ENCODE results near the gene NOA1. TPM values are rescaled to one million over a fixed set of nuclear protein-coding genes. Genes with fewer than 3 reads are reported as not detected.
"Not testable (repeated sequence)": the region's sequence is repeated elsewhere in the genome, so short reads cannot be mapped to it uniquely, and the experiment has no call there.

The NOA1 gene
- total and polyA plus RNA-seq, 5 donors = 7.8 to 12.5 (median 9.5) TPM

DNA sequence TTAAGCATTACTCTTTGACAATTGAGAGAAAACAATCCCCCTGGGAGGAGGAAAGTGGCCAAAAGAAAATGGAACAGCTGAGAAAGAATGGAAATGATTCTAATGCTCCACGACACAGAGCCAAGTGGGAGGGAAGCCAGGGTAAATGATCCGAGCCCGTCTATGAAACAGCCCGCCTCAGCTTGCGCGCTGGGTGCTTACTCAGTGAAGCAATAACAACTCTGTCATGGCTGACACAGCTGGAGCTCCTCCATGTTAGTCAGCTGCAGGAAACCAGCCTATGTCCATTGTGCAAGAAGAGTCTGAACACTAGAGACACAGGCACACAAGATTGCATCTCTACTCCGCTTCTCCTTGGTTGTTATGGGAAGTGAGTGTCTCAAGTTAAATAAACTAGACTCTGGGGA is 19.3 kb downstream of the NOA1 start:
- intact Hi-C loops (cut with DNase I) = no loop called here
- Histone ChIP-seq H3K4me1 (ENCODE audit: control insufficient read depth, insufficient read depth, low read length) (no peaks in the 10 kb centered on the region), H3K9me3 (ENCODE audit: control insufficient read depth, low read length) (no peaks in the 10 kb centered on the region), H3K27ac (ENCODE audit: low read length) (no peak overlapping the region), H3K27me3 (ENCODE audit: control insufficient read depth, insufficient read depth) (no peaks in the 10 kb centered on the region), H3K4me3 (ENCODE audit: low read length) (no peak overlapping the region)
- DNase-seq (peak; percentile 92 to 93 (median 93)), ATAC-seq (peak; percentile 98 to 99)
- WGBS = 24% methylated on average over 7 of the region's 7 CpGs

GRCh38 chr4:56953680-56954520 is 23.5 kb downstream of the NOA1 start:
- 90% methylated on average over 9 of the region's 9 CpGs for WGBS
- ATAC-seq (no peak), DNase-seq (no peak)
- Histone ChIP-seq H3K27me3 (ENCODE audit: control insufficient read depth, insufficient read depth) (no peaks in the 10 kb centered on the region), H3K9me3 (ENCODE audit: control insufficient read depth, low read length) (no peaks in the 10 kb centered on the region), H3K4me1 (ENCODE audit: control insufficient read depth, insufficient read depth, low read length) (no peaks in the 10 kb centered on the region), H3K4me3 (ENCODE audit: low read length) (no peak overlapping the region), H3K27ac (ENCODE audit: low read length) (no peak overlapping the region)
- intact Hi-C loops (cut with DNase I) = no loop called here

DNA sequence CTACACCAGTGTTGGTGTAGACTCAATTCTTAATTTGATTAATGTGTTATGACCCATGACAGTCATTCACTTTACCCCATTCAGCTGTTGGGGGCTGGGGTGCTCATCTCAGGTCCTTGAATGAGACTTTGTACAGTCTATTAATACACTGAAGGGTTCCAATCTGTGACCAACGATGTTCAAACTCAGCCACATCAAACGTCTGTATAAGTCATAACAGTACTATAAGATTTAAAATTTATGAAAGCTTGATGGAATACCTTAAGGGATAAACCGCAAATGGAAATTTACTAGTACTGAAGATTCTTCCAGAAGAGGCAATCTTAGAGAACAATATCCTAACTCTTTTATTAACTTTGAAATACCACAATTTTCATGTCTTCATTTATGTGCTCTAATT is 36.0 kb downstream of the NOA1 start:
- no peak overlapping the region for H3K4me3 ChIP-seq (ENCODE audit: low read length)
- DNase-seq (no peak), ATAC-seq (no peak)
- no peaks in the 10 kb centered on the region for H3K4me1 ChIP-seq (ENCODE audit: control insufficient read depth, insufficient read depth, low read length)
- intact Hi-C loops (cut with DNase I) = no loop called here
- WGBS = 71% methylated on average over 3 of the region's 3 CpGs
- H3K27ac ChIP-seq (ENCODE audit: low read length) = no peak overlapping the region
- no peaks in the 10 kb centered on the region for H3K27me3 ChIP-seq (ENCODE audit: control insufficient read depth, insufficient read depth)
- H3K9me3 ChIP-seq (ENCODE audit: control insufficient read depth, low read length) = no peaks in the 10 kb centered on the region

DNA sequence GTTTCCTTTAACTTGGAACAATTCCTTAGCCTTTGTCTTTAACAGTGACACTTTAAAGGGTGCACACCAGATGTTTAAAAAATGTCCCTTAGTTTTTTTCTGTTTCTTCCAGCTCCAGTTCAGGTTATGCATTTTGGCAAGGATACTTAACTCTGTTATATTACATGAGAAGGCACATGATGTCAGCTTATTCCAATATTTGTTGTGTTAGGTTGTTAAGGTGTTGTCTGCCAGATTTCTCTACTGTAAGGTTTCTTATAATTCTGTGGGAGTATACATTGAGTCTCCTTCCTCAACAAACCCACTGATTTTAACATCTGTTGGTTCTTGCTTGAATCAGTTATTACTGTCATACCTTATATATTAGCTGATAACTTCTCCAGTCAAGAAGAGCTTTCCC is 36.4 kb downstream of the NOA1 start:
- DNase-seq = no peak
- Histone ChIP-seq H3K4me1 (ENCODE audit: control insufficient read depth, insufficient read depth, low read length) (no peaks in the 10 kb centered on the region), H3K9me3 (ENCODE audit: control insufficient read depth, low read length) (no peaks in the 10 kb centered on the region), H3K27me3 (ENCODE audit: control insufficient read depth, insufficient read depth) (no peaks in the 10 kb centered on the region), H3K27ac (ENCODE audit: low read length) (no peak overlapping the region), H3K4me3 (ENCODE audit: low read length) (no peak overlapping the region)
- intact Hi-C loops (cut with DNase I) = no loop called here
- ATAC-seq = no peak

DNA sequence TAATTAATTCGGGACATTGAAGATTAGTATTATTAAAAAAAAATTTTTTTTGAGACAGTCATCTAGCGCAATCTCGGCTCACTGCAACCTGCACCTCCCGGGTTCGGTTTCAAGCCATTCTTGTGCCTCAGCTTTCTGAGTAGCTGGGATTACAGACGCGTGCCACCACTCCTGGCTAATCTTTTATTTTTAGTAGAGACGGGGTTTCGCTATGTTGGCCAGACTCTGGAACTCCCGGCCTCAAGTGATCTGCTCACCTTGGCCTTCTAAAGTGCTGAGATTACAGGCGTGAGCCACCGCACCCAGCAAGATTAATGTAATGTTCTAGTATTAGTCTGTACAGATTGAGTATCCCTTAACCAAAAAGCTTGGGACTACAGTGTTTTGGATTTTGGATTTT is 37.0 kb downstream of the NOA1 start:
- intact Hi-C loops (cut with DNase I) = no loop called here
- no peaks in the 10 kb centered on the region for H3K27me3 ChIP-seq (ENCODE audit: control insufficient read depth, insufficient read depth)
- H3K4me3 ChIP-seq (ENCODE audit: low read length) = no peak overlapping the region
- H3K4me1 ChIP-seq (ENCODE audit: control insufficient read depth, insufficient read depth, low read length) = no peaks in the 10 kb centered on the region
- H3K9me3 ChIP-seq (ENCODE audit: control insufficient read depth, low read length) = no peaks in the 10 kb centered on the region
- H3K27ac ChIP-seq (ENCODE audit: low read length) = no peak overlapping the region
- 78% methylated on average over 12 of the region's 12 CpGs for WGBS
- DNase-seq (no peak), ATAC-seq (no peak)

GRCh38 chr4:56939826-56940225 is 37.6 kb downstream of the NOA1 start:
- WGBS = 98% methylated on average over 14 of the region's 14 CpGs
- intact Hi-C loops (cut with DNase I); DNase-seq; H3K9me3 ChIP-seq (ENCODE audit: control insufficient read depth, low read length); H3K27ac ChIP-seq (ENCODE audit: low read length); H3K4me1 ChIP-seq (ENCODE audit: control insufficient read depth, insufficient read depth, low read length); H3K4me3 ChIP-seq (ENCODE audit: low read length); H3K27me3 ChIP-seq (ENCODE audit: control insufficient read depth, insufficient read depth); ATAC-seq: not testable (repeated sequence)

DNA sequence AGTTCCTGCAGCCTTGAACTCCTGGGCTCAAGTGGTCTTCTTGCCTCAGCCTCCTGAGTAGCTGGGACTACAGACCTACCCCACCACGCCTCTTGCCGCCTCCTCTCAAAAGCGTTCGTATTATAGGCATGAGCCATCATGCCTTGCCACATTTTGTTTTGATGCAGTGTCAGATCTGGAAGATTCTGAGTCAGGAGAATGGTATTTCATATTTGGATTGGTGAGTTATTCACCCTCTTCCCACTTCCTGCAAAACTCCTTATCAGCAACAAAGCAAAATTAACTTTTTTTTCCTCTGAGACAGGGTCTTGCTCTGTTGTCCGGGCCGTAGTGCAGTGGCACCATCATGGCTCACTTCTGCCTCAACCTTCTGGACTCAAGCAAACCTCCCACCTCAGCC is 40.1 kb downstream of the NOA1 start:
- no peaks in the 10 kb centered on the region for H3K9me3 ChIP-seq (ENCODE audit: control insufficient read depth, low read length)
- intact Hi-C loops (cut with DNase I) = no loop called here
- H3K4me3 ChIP-seq (ENCODE audit: low read length) = no peak overlapping the region
- peaks cover 3% of the 10 kb centered on the region for H3K4me1 ChIP-seq (ENCODE audit: control insufficient read depth, insufficient read depth, low read length)
- ATAC-seq (no peak), DNase-seq (no peak)
- no peak overlapping the region for H3K27ac ChIP-seq (ENCODE audit: low read length)
- no peaks in the 10 kb centered on the region for H3K27me3 ChIP-seq (ENCODE audit: control insufficient read depth, insufficient read depth)
- 87% methylated on average over 6 of the region's 6 CpGs for WGBS

DNA sequence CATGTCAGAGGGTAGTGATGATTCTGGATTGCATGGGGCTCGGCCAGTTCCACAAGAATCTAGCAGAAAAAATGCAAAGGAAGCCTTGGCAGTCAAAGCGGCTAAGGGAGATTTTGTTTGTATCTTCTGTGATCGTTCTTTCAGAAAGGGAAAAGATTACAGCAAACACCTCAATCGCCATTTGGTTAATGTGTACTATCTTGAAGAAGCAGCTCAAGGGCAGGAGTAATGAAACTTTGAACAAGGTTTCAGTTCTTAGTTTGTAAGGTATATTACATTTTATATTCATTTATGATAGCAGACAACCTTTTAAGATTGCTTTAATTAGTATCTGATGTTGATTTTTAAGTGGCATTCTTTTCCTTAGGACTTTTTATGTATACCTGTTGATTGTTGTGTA is 45.5 kb downstream of the NOA1 start:
- ATAC-seq (no peak), DNase-seq (no peak)
- Histone ChIP-seq H3K27me3 (ENCODE audit: control insufficient read depth, insufficient read depth) (no peaks in the 10 kb centered on the region), H3K4me1 (ENCODE audit: control insufficient read depth, insufficient read depth, low read length) (peaks cover 3% of the 10 kb centered on the region), H3K4me3 (ENCODE audit: low read length) (no peak overlapping the region), H3K27ac (ENCODE audit: low read length) (no peak overlapping the region), H3K9me3 (ENCODE audit: control insufficient read depth, low read length) (no peaks in the 10 kb centered on the region)
- intact Hi-C loops (cut with DNase I) = no loop called here
- WGBS = 82% methylated on average over 4 of the region's 4 CpGs

DNA sequence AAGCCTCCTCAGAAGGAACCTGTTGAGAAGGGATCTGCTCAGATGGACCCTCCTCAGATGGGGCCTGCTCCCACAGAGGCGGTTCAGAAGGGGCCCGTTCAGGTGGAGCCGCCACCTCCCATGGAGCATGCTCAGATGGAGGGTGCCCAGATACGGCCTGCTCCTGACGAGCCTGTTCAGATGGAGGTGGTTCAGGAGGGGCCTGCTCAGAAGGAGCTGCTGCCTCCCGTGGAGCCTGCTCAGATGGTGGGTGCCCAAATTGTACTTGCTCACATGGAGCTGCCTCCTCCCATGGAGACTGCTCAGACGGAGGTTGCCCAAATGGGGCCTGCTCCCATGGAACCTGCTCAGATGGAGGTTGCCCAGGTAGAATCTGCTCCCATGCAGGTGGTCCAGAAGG is 46.8 kb downstream of the NOA1 start:
- Histone ChIP-seq H3K27ac (ENCODE audit: low read length) (no peak overlapping the region), H3K4me3 (ENCODE audit: low read length) (no peak overlapping the region), H3K9me3 (ENCODE audit: control insufficient read depth, low read length) (no peaks in the 10 kb centered on the region), H3K27me3 (ENCODE audit: control insufficient read depth, insufficient read depth) (no peaks in the 10 kb centered on the region), H3K4me1 (ENCODE audit: control insufficient read depth, insufficient read depth, low read length) (peaks cover 3% of the 10 kb centered on the region)
- WGBS = 94% methylated on average over 7 of the region's 7 CpGs
- DNase-seq (no peak), ATAC-seq (no peak)
- intact Hi-C loops (cut with DNase I) = no loop called here

- Histone ChIP-seq H3K4me3 (ENCODE audit: low read length) (no peak overlapping the region), H3K27ac (ENCODE audit: low read length) (no peak overlapping the region), H3K9me3 (ENCODE audit: control insufficient read depth, low read length) (no peaks in the 10 kb centered on the region), H3K4me1 (ENCODE audit: control insufficient read depth, insufficient read depth, low read length) (no peaks in the 10 kb centered on the region), H3K27me3 (ENCODE audit: control insufficient read depth, insufficient read depth) (no peaks in the 10 kb centered on the region)
- ATAC-seq (no peak), DNase-seq (no peak)
- 66% methylated on average over 2 of the region's 2 CpGs for WGBS
- intact Hi-C loops (cut with DNase I) = no loop called here
These were observed 50.2 kb downstream of the NOA1 start for GRCh38 chr4:56927196-56927595.

DNA sequence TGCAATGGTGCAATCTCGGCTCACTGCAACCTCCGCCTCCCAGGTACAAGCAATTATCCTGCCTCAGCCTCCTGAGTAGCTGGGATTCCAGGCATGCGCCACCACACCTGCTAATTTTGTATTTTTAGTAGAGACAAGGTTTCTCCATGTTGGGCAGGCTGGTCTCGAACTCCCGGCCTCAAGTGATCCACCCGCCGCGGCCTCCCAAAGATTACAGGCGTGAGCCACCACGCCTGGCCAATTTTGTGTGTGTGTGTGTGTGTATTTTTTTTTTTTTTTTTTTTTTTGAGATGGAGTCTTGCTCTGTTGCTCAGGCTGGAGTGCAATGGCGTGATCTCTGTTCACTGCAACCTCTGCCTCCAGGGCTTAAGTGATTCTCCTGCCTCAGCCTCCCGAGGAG is 62.4 kb downstream of the NOA1 start:
- ATAC-seq; H3K27me3 ChIP-seq (ENCODE audit: control insufficient read depth, insufficient read depth); H3K4me3 ChIP-seq (ENCODE audit: low read length); H3K27ac ChIP-seq (ENCODE audit: low read length); H3K9me3 ChIP-seq (ENCODE audit: control insufficient read depth, low read length); DNase-seq; H3K4me1 ChIP-seq (ENCODE audit: control insufficient read depth, insufficient read depth, low read length): not testable (repeated sequence)
- intact Hi-C loops (cut with DNase I) = loop anchor here in 1 of 4 donors (10.0 kb wide), 1 partner anchor 60 kb away; the partner anchor contains the start of genes NOA1 and POLR2B
- 97% methylated on average over 12 of the region's 12 CpGs for WGBS
